ENCODE results near the gene ATP8A2.

DNA sequence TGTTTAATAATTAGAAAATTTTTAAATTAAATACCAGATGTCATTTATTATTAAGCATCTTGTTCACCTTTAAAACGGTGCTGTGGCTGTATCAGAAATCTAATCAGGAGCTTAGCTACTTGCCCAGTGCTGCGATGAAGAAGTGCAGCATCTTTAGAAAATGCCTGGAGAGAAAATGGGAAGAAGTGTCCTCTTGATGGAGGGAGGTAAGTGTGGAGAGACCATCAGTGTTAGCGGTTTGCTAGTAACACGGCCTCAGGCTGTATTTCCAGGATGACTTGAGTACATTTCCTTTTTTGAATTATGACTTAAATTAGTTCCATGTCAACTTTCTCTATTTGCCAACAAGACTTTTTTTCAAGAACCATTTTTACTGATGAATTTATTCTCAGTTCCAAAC lies 605.9 kb downstream of the ATP8A2 start:
- TF ChIP-seq, protein P1, sequence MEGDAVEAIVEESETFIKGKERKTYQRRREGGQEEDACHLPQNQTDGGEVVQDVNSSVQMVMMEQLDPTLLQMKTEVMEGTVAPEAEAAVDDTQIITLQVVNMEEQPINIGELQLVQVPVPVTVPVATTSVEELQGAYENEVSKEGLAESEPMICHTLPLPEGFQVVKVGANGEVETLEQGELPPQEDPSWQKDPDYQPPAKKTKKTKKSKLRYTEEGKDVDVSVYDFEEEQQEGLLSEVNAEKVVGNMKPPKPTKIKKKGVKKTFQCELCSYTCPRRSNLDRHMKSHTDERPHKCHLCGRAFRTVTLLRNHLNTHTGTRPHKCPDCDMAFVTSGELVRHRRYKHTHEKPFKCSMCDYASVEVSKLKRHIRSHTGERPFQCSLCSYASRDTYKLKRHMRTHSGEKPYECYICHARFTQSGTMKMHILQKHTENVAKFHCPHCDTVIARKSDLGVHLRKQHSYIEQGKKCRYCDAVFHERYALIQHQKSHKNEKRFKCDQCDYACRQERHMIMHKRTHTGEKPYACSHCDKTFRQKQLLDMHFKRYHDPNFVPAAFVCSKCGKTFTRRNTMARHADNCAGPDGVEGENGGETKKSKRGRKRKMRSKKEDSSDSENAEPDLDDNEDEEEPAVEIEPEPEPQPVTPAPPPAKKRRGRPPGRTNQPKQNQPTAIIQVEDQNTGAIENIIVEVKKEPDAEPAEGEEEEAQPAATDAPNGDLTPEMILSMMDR (IDR thresholded peaks at IDR 0.05) = no peak
- no peak for TF ChIP-seq POLR2A (IDR thresholded peaks at IDR 0.05)

Measured in transverse colon (tissue), 3 donors.